GM20431 (cell line): ENCODE results near the gene SPEN.

Experiments used
- in situ Hi-C: fragments of 300-500 bp; cut with MseI, MboI; formaldehyde crosslinking; loops from one replicate; pipeline ENCODE4 v1.15.0; 2020; ENCODE audit warnings: low sequenced_read_pairs; ENCODE audit not compliant: unreplicated experiment

The SPEN gene

DNA sequence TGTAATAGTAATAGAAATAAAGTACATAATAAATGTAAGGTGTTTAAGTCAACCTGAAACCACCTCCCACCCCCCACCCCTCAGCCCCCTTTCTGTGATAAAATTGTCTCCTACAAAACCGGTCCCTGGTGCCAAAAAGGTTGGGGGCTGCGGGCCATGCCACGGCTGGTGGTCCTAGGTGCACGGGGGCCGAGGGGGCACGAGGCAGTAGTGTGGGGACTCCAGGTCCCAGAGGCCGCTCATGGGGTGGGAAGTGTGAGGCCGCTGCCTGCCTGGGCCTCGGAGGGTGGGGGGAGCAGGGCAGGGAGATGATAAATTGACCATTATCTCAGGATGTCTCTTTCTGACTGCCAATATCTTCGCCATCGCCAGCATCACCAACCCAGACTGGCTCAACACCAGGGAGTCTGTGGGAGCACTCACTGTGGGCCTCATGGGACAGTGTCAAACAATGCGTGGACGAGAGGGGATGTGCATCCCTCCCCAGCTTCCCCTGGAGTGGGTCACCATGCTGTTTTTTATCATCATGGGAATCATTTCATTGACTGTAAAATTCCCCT, 121.9 kb downstream of the SPEN start:
- in situ Hi-C loops: no loop called here

DNA sequence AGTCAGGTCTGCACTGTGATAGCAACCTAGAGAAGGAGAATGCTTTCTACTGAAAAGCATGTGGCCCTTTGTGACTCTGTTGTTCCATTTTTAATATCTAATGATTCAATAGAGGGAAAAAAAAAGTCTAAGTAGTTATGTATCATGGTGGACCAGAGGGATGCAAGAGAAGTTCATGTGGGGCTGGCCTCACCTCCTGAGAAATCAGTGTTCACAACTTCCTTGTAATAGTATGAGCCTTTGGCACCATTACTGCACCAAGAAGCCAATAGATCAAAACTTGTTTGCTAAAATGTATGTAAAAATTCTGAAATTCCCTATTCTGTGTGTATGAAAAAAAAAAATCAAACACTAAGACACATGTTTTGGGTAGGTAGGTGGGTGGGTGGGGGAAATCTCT, 123.4 kb downstream of the SPEN start:
- in situ Hi-C loops: no loop called here

DNA sequence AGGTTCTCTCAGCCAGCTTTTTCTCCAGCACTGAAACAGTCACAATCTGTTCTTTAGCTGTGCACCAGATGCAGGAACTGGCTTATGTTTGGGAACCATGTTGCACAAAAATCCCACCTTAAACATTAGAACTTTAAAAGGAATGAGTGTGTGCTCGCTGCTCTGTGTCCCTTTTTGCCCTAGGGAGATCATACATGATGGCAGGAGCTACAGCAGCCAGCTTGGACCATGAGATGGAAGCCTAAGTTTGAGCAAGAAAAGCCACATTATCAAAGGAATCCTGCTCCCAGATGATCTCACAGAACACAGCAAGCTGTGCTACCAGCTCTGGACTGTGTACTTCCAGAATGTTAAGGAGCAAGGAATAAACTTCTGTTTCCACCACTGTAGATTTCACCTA, 124.9 kb downstream of the SPEN start:
- in situ Hi-C loops: no loop called here

DNA sequence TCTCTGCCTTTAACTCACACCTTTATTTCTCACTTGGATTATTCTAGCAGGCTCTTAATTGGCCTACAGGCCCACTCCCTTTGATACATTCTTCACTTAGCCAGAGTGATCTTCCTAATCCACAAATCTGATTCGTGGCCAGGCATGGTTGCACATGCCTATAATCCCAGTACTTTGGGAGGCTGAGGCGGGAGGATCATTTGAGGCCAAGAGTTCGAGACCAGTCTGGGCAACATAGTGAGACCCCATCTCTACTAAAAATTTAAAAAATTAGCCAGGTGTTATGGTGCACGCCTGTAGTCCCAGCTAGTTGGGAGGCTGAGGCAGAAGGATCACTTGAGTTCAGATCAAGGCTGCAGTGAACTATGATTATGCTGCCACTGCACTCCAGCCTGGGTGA, 126.3 kb downstream of the SPEN start:
- in situ Hi-C loops: no loop called here

DNA sequence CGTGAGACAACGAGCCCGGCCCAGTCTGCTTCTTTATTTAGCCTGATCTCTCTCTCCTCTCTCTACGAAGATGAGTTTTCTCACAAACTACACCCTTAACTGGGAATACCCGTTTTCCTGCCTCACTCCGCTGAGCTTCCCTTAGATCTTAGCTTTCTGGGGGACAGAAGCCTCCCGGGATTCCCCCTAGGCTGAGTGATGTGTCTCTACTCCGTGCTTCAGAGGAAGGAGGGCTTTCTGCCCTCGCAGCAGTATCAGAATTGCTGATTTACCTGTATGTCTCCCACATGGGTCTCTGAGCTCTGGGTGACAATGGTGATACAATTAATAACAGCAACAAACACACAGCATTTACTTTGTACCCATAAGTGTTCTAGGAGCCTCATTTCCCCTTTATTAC, 127.3 kb downstream of the SPEN start:
- in situ Hi-C loops: loop anchor here (25.0 kb wide), 1 partner anchor 163 kb away; the partner anchor contains the start of gene UQCRHL

DNA sequence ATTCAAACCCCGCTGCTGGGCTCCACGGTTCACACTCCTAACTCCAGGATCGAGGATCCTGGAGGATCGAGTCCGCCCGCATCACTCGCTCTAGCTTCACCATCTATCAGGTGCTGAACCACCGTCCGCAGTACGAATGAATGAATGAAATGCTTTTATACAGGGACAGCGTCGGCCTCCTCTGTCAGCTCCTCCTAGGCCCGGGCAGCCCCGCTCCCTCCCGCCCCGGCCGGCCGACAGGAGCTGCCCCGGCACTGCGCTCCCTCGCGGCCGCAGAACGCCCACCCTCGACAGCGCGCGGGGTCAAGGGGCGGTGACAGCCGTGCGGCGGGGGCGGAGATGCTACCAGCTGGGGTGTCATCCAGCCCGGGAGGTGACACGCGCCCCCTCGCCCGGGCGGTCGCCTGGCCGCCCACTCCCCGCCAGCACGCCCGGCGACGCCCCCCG, 127.9 kb downstream of the SPEN start:
- in situ Hi-C loops: loop anchor here (25.0 kb wide), 1 partner anchor 163 kb away; the partner anchor contains the start of gene UQCRHL

DNA sequence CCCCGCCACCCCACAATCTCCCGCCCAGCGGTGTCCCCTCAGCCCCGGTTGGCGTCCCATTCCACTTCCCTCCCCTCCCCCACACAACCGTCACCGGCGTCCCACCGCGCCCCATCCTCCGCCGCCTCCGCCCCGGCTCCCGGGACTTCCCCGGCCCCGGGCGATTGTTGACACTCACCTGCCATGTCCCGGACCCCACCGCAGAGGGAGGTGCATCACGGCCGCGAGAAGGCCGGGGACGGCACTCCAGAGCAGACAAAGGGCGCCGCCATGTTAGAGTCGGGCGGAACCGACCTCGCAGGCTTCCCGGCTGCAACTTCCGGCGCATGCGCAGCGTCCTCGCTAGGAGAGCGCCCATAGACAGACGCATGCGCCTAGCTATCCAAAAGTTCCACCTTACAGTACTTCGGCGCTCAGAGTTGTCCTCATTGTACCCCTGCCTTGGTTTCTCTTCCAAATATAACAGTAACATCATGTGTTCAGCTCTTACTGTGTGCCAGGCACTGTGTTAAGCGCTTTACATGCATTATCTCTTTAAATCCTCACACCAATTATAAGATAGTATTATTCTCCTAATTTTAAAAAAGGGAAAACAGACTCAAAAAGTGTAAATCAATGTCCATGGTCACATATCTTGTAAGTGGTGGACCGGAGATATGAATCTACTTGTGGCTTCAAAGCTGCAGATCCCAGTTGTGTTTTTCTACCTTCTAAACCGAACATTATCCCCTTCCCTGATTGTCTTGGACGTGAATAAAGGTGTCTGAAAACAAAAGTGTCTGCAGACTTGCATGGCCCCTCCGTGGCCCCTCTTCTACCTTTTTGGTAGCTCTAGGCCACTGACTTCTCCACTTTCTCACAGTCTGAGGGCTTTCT, 128.5 kb downstream of the SPEN start, which contains the start of gene ZBTB17:
TSS of gene ZBTB17 (minus strand) at position 297 of the 876 bp plus-strand sequence. CDS start 27,606 bp downstream, outside the sequence.
- in situ Hi-C loops: loop anchor here (25.0 kb wide), 1 partner anchor 164 kb away; the partner anchor contains the start of gene UQCRHL

DNA sequence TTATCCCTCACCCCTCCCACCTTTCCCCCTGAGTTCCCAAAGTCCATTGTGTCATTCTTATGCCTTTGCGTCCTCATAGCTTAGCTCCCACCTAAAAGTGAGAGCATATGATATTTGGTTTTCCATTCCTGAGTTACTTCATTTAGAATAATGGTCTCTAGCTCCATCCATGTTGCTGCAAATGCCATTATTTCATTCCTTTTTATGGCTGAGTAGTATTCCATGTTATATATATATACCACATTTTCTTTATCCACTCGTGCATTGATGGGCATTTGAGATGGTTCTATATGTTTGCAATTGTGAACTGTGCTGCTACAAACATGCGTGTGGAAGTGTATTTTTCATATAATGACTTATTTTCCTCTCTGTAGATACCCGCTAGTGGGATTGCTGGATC, 130.4 kb downstream of the SPEN start:
- in situ Hi-C loops: loop anchor here (25.0 kb wide), 1 partner anchor 166 kb away; the partner anchor contains the start of gene UQCRHL

DNA sequence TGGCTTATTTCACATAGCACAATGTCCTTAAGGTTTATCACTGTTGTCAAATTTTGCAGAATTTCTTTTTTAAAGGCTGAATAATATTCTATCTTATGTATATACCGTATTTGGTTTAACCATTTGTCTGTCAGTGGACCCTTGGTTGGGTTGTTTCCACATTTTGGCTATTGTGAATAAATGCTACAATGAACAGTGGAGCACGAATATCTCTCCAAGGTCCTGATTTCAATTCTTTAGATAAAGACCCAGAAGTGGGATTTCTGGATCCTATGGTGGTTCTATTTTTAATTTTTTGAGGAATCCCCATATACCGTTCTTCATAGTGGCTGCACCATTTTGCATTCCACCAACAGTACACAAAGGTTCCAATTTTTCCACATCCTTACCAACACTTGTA, 134.2 kb downstream of the SPEN start:
- in situ Hi-C loops: loop anchor here (25.0 kb wide), 1 partner anchor 169 kb away; the partner anchor contains the start of gene UQCRHL

DNA sequence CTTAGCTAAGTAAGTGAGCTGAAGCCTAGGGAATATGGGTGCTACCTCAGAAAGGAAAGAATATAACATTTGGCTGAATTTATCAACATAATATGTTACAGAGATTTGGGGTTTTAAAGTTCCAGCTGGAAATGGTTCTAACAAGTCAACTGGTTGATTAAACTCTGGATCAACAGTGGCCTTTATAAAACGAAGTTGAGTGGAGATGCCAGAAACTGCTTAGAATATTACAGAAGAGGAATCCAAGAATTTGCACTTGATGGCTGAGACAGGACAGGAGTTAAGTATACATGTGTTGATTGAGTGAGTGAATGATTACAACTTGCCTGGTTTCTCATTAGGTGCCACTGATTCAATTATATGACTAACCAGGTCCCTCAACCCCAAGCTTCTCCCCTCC, 135.8 kb downstream of the SPEN start:
- in situ Hi-C loops: loop anchor here (25.0 kb wide), 1 partner anchor 171 kb away; the partner anchor contains the start of gene UQCRHL

DNA sequence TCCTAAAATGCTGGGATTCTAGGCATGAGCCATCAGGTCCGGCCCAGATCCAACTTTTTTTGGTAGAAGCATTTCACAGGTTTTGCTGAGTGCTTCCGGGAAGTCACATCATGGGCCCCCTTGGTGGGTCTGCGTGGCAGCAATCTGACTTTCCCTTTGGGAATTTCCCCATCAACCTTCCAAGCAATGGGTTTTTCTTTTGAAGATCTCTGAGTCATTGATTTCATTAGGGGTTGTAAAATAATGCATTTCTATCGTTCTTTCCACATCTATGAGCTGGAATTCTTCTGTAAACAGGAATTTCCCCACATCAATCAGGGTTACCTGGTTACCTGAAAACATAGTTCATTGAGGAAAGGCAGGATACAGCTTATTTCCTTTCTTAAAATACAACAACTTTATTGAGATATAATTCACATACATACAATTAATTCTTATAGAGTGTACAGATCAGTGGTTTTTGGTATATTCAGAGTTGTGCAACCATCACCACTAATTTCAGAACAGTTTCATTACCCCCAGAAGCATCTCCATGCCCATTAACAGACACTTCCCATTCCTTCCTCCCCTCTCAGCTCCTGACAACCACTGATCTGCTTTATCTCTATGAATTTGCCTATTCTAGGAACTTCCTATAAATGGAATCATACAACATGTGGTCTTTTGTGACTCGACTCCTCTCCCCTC, 138.2 kb downstream of the SPEN start:
- in situ Hi-C loops: loop anchor here (25.0 kb wide), 1 partner anchor 173 kb away; the partner anchor contains the start of gene UQCRHL

DNA sequence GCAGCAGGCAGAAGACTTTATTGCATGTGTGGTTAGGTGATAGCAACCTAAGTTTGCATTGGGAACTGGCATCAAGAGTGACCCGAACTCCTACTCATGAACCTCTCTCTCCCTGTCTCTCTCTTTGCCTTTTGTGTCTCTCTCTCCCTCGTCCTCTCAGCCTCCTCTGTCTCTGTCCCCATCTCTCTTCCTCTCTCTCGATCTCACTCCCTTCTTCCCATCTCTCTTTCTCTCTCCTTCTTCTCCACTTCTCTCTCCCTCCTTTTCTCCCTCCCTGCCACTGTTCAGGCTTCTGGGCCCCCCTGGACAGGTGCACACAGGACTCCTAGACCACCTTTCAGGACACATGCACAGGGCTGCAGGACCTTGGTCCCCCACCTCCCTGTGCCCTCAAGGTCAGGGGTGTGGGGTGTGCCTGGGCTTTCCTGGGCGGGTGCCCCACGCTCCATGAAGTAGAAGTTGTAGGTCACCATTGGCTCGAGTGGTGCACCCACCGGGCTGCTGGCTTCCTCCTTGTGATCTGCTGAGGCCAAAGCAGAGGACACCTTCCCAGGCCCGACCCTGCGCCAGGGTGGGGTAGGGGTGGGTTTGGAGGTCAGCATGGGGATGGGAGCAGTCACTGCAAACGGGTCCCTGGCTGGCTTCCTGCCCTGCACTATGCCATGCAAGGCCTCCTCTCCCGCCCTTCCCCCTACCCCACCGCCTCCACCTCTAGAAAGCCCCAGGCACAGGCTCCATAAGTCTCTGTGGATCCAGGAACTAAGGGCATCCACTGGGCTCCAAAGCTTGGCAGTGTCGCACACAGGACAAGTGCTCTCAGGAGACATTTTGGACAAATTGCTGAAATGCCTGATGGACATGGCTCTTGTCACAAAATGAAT, 141.6 kb downstream of the SPEN start:
- in situ Hi-C loops: loop anchor here (25.0 kb wide), 1 partner anchor 177 kb away; the partner anchor contains the start of gene UQCRHL

DNA sequence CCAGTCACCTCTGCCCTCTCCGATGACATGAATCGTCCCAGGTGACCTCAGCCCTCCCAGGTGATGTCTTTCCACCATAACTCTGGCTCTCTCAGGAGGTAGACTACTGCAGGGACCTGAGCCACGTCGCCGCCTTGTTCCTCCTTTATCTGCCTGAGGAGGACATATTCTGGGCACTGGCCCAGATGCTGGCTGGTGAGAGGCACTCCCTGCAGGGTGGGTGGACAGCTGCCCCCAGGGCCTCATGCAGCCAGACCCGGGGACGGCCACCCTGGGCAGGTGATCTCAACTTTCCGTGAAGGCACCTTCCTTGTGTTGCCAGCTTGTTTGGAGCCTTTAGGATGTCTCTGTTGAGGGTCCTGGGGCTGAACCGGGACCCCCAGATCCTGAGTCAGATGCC, 142.3 kb downstream of the SPEN start:
- in situ Hi-C loops: loop anchor here (25.0 kb wide), 1 partner anchor 177 kb away; the partner anchor contains the start of gene UQCRHL
